HG02938 (cell line): ENCODE data around the gene ZNF526.
"Not testable (repeated sequence)": the region's sequence is repeated elsewhere in the genome, so short reads cannot be mapped to it uniquely, and the experiment has no call there.

Source experiments
- ATAC-seq: cut with Tn5 transposase; IDR thresholded peaks from one replicate; pipeline ENCODE4 v1.9.1; 2021; ENCODE audit warnings: mild to moderate bottlenecking, moderate library complexity; ENCODE audit not compliant: unreplicated experiment

The ZNF526 gene

GRCh38 chr19:42257842-42258241, 37.7 kb downstream of the ZNF526 start:
- not testable (repeated sequence) for ATAC-seq

- ATAC-seq, result no peak
Measured at GRCh38 chr19:42261763-42262162, 41.7 kb downstream of the ZNF526 start.

DNA sequence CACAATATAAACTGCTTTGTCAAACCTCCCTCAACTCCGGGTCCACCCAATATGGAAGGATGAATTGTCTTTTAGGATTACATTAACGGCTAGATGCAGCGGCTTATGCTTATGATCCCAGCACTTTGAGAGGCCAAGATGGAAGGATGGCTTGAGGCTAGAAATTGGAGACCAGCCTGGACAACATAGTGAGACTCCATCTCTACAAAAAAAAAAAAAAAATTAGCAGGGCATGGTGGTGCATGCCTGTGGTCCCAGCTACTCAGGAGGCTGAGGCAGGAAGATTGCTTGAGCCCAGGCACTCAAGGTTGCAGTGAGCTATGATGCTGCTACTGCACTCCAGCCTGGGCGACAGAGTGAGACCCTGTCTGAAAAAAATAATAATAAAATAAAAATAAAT, 46.0 kb downstream of the ZNF526 start:
- not testable (repeated sequence) for ATAC-seq

DNA sequence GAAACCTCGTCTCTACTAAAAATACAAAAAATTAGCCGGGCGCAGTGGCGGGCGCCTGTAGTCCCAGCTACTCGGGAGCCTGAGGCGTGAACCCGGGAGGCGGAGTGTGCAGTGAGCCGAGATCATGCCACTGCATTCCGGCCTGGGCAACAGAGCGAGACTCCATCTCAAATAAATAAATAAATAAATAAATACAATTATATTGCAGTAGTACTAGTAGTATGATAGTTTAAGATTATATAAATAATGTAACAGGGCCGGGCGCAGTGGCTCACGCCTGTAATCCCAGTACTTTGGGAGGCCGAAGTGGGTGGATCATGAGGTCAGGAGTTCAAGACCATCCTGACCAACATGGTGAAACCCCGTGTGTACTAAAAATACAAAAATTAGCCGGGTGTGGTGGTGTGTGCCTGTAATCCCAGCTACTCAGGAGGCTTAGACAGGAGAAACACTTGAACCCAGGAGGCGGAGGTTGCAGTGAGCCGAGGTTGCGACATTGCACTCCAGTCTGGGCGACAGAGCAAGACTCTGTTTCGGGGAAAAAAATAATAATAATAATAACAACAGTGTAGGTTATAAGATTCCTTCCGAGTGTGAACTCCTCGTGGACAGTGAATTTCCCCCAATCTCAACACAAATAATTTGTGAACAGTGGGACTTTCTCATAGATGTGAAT, 47.0 kb downstream of the ZNF526 start:
- not testable (repeated sequence) for ATAC-seq

DNA sequence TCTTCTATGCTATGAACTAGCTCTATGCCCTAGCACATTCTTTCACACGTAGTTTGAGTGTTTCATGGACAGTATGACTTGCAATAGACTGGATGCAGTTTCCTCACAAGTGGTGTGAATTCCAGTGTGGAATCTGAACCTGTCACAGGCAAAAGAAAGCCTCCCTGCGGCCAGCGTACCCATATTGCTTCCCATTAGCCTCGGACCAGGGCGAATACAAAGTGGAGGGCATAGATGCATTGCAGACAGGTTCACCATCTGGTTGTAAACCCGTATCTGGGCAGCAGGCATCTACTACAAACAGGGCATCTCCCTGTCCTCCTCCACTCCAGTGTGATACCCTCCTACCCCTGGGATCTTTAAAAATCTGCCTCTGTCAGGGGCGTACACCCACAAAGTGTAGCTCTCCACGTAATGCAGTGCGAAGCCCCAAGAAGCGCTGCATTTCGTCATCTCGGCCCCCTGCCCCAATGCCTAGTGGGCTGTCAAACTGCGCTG, 47.6 kb downstream of the ZNF526 start:
- no peak for ATAC-seq

DNA sequence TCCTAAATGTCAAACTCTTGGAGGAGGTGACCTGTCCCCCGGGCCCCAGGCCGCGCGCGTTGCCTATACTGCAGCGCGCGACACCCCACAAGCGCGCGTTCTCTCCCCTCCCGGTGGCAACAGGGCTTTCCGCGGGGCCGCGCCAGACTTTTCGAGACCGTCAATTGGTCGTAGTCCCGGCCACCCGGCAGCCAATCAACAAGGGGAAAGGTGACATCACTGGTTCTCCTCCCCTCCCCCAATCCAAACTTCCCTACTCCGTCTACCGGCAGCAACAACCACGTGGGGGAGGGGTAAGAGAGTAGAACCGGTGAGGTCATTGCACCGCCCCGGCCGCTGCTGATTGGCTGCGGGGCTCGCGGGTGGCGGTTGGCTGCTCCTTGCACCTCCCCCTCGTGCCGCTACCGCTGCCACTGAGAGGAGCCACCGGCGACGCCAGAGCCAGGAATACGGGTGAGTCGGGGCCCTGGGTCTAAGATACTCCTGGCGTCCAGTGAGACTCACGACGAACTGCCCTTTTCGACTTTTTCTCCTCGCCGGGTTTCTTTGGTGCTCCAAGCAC, 48.1 kb downstream of the ZNF526 start:
- peak; percentile 50 for ATAC-seq

GRCh38 chr19:42268704-42269477, 48.8 kb downstream of the ZNF526 start, which contains the start of gene CIC:
Gene CIC, plus strand, starts transcription at chr19:42269252. Its CDS starts 2,532 bp downstream, at chr19:42271784.
- peak; percentile 77 for ATAC-seq

- no peak for ATAC-seq
Measured at GRCh38 chr19:42269478-42270345, 49.6 kb downstream of the ZNF526 start.

GRCh38 chr19:42270346-42271044, 50.4 kb downstream of the ZNF526 start:
- no peak for ATAC-seq

DNA sequence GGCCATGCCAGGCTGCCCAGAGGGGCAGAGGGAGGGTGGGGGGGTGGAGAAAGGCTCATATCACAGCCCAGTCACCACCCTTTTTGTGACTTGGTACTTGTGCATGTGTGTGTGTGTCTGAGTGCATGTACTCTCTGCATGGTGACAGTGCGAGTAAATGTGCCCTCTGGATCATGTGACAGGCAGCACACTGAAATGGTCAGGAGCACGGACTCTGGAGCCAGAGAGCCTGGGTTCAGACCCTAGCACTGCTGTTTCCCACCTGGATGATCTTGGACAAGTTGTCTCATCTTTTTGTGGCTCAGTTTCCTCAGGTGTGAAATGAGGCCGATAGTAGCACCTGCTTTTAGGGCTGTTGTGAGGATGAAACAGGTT, 50.9 kb downstream of the ZNF526 start:
- ATAC-seq, result no peak

DNA sequence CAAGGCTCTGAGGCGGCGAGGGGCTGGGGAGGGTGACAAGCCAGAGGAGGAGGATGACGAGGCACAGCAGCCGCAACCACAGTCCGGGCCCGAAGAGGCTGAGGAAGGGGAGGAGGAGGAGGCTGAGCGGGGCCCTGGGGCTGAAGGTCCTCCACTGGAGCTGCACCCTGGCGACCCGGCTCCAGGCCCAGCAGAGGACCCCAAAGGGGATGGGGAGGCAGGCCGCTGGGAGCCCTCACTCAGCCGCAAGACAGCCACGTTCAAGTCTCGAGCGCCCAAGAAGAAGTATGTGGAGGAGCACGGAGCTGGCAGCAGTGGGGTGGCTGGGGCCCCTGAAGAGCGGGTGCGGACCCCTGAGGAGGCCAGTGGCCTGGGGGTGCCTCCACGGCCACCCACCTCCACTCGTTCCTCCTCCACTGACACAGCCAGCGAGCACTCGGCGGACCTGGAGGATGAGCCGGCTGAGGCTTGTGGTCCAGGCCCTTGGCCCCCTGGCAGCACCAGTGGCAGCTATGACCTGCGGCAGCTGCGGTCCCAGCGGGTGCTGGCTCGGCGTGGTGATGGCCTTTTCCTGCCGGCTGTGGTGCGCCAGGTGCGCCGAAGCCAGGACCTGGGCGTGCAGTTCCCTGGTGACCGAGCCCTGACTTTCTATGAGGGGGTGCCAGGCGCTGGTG, 51.9 kb downstream of the ZNF526 start:
- ATAC-seq, result no peak

GRCh38 chr19:42272535-42272897, 52.4 kb downstream of the ZNF526 start:
- ATAC-seq, result no peak

DNA sequence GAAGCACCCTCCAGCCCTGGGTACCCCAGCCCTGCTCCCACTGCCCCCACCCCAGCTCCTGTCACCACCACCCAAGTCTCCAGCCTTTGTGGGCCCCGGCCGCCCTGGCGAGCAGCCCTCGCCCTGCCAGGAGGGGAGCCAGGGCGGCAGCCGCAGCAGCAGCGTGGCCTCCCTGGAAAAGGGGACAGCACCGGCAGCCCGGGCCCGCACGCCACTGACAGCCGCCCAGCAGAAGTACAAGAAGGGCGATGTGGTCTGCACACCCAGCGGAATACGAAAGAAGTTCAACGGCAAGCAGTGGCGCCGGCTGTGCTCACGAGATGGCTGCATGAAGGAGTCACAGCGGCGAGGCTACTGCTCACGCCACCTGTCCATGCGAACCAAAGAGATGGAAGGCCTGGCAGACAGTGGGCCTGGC, 52.9 kb downstream of the ZNF526 start:
- no peak for ATAC-seq

GRCh38 chr19:42273407-42274064, 53.4 kb downstream of the ZNF526 start:
- ATAC-seq, result no peak

- no peak for ATAC-seq
Measured at GRCh38 chr19:42274065-42274682, 54.1 kb downstream of the ZNF526 start.

DNA sequence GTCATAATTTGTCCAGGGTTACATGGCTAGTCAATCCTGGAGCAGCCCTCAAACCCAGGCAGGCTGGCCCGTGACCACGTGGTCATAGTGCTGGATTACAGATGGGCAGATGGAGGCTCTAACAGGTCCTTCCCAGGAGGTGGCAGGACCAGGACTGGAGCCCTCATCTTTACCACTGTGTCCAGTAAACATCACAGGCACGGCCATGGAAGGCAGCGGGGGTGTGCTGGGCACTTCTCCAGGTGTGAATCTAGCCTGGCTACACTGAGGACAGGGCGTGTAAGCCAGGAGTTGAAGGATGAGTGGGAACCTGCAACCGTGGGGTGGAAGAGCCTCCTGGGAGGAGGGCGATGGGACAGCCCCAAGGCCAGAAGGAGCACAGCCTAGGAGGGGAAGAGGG, 55.0 kb downstream of the ZNF526 start:
- no peak for ATAC-seq

DNA sequence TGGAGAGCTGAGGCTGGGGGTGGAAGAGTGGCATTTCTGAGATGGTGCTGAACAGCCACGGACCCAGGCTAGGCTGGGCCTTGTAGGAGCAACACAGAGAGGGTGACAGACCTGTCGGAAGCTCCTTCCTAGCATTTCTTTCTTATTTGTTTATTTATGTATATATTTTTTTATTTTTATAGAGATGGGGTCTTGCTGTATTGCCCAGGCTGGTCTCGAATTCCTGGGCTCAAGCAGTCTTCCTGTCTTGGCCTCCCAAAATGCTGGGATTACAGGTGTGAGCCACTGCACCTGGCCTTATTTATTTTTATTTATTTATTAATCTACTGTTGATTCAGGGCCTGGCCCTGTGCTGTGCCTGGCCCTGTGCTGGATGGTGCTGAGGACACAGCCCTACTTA, 55.4 kb downstream of the ZNF526 start:
- ATAC-seq, result no peak

DNA sequence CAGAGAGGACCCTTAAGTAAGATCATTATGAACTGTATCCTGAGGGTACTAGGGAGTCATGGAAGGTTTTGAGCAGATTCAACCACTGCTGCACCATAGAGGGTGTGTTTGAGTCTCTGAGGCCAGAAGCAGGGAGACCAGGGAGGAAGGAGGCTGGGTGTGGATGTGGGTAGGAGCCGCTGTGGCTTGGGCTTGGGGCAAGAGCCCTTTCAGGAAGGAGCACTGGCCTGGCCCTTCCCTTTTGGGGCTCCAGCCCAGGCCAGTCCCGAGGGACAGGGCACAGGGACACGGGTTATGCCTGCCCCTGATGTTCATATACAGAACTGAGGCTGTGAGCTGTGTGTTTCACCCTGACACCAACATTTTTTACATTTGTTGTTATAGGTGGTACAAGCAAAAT, 56.2 kb downstream of the ZNF526 start:
- no peak for ATAC-seq

DNA sequence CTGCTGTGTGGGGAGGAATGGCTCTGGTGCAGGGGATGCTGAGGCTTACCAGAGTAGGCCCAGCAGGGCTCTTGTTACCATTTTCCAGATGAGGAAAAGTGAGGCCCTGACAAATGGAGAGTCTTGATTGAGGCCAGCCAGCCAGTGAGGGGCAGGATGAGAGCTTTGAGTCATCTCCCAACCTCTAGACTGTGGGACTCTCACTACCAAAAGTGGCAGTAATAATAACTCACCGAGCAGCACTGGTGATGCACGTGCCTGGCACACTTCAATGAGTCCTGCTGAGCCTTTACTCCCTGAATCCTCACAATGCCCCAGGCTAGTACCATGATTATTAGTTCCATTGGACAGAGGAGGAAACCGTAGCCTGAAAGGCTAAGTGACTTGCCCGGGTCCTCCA, 56.7 kb downstream of the ZNF526 start:
- no peak for ATAC-seq
